Endodermal cell (in vitro differentiated cells): ENCODE results near the gene GRP. TPM values are rescaled to one million over a fixed set of nuclear protein-coding genes. Genes with fewer than 3 reads are reported as not detected.
A peak's percentile ranks its signal among the peaks of the same experiment; 100 is the strongest.

ENCODE experiments used
- DNase-seq: peaks from one replicate; pipeline ENCODE4 v3.0.0-alpha.2; 2017
- H3K27ac ChIP-seq: 2 replicates; pipeline ENCODE4 v1.5.1; 2013; ENCODE audit warnings: mild to moderate bottlenecking, low read depth, low read length, moderate library complexity
- H3K27me3 ChIP-seq: 2 replicates; pipeline ENCODE4 v1.6.1; 2013; ENCODE audit warnings: mild to moderate bottlenecking, low read length, moderate library complexity; ENCODE audit not compliant: insufficient read depth, control insufficient read depth, poor library complexity, severe bottlenecking
- H3K36me3 ChIP-seq: 2 replicates; pipeline ENCODE4 v1.7.0; 2013; ENCODE audit warnings: mild to moderate bottlenecking, low read length, moderate library complexity; ENCODE audit not compliant: control insufficient read depth, insufficient read depth
- H3K4me1 ChIP-seq: one replicate; pipeline ENCODE4 v1.7.0; 2013; ENCODE audit warnings: low read length; ENCODE audit not compliant: control insufficient read depth, insufficient read depth
- H3K4me3 ChIP-seq: 2 replicates; pipeline ENCODE4 v1.5.1; 2013; ENCODE audit warnings: mild to moderate bottlenecking, low read length, moderate library complexity
- H3K9ac ChIP-seq: 2 replicates; pipeline ENCODE4 v1.6.1; 2013; ENCODE audit warnings: mild to moderate bottlenecking, low read length, moderate library complexity; ENCODE audit not compliant: poor library complexity, severe bottlenecking; ENCODE audit errors: extremely low read depth
- H3K9me3 ChIP-seq: 2 replicates; pipeline ENCODE4 v1.6.1; 2013; ENCODE audit warnings: mild to moderate bottlenecking, low read length, moderate library complexity; ENCODE audit not compliant: control insufficient read depth
- H3K27ac Mint-ChIP-seq: 2 replicates; pipeline ENCODE4 v1.8.0; 2020; ENCODE audit warnings: mixed read lengths
- H3K27me3 Mint-ChIP-seq: 2 replicates; pipeline ENCODE4 v1.8.0; 2021; ENCODE audit warnings: mild to moderate bottlenecking, mixed read lengths; ENCODE audit not compliant: insufficient read depth
- H3K36me3 Mint-ChIP-seq: 2 replicates; pipeline ENCODE4 v1.8.0; 2020; ENCODE audit warnings: low read depth, mixed read lengths
- H3K4me1 Mint-ChIP-seq: 2 replicates; pipeline ENCODE4 v1.8.0; 2020; ENCODE audit warnings: mixed read lengths
- H3K4me3 Mint-ChIP-seq: 2 replicates; pipeline ENCODE4 v1.8.0; 2020; ENCODE audit warnings: mild to moderate bottlenecking, moderate library complexity, mixed read lengths
- H3K9me3 Mint-ChIP-seq: 2 replicates; pipeline ENCODE4 v1.8.0; 2020; ENCODE audit warnings: mild to moderate bottlenecking, mixed read lengths
- WGBS, 2 experiments: methylation state at CpG; one replicate each; pipeline versions ENCODE4 v1.1.5 to v1.1.7; 2013; ENCODE audit warnings: missing lambda C conversion rate in 2 of 2, mixed read lengths in 1 of 2; ENCODE audit not compliant: insufficient coverage in 1 of 2, insufficient read length in 1 of 2; 5-methylcytosine and 5-hydroxymethylcytosine counted together
- total RNA-seq, 2 donors: library from RNA; stranded (reverse); fragmentation: NEBNext Ultra II Directional in 1 of 2; extraction: Animal tissue kit (Norgen Biotek cat#: 25700) in 1 of 2; gene quantifications; 2 replicates in 1 of 2; 3 replicates in 1 of 2; pipeline ENCODE4 v1.2.1, GENCODE V29; 2021
- TF ChIP-seq, protein P1 (sequence below): fragments of 200-600 bp; sonication (generic); conservative IDR thresholded peaks from 2 replicates; pipeline ENCODE4 v1.5.0; 2021; ENCODE audit warnings: antibody characterized with exemption, mild to moderate bottlenecking

The GRP gene
- total RNA-seq, 2 donors from 2014 or later, result 4.4 to 6.5 TPM

DNA sequence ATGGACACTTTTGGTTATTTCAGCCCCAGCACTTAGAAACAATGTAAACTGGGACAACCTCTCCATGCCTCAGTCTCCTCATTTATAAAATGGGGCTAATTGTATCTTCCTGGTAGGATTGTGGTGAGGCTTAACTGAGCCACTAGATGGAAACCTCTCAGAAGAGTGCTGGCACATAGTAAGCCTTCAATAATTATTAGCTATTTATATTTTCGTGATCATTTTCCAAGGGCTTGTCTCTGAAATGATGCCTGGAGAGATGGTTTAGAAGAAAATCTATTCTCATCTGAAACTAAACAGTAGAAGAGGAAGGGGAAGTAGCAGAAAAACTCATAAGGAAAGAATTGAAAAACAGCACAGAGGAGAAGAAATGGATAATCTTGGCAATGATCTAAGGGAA is 46.5 kb downstream of the GRP start:
- Mint-ChIP-seq H3K27ac (no peak overlapping the region), H3K4me1 (peaks cover 18% of the 10 kb centered on the region), H3K36me3 (no peaks in the 10 kb centered on the region), H3K9me3 (peaks cover 6% of the 10 kb centered on the region), H3K4me3 (no peak overlapping the region), H3K27me3 (peaks cover 98% of the 10 kb centered on the region)
- H3K9ac ChIP-seq, result no peak overlapping the region
- H3K27ac ChIP-seq, result no peak overlapping the region
- TF ChIP-seq, protein P1, sequence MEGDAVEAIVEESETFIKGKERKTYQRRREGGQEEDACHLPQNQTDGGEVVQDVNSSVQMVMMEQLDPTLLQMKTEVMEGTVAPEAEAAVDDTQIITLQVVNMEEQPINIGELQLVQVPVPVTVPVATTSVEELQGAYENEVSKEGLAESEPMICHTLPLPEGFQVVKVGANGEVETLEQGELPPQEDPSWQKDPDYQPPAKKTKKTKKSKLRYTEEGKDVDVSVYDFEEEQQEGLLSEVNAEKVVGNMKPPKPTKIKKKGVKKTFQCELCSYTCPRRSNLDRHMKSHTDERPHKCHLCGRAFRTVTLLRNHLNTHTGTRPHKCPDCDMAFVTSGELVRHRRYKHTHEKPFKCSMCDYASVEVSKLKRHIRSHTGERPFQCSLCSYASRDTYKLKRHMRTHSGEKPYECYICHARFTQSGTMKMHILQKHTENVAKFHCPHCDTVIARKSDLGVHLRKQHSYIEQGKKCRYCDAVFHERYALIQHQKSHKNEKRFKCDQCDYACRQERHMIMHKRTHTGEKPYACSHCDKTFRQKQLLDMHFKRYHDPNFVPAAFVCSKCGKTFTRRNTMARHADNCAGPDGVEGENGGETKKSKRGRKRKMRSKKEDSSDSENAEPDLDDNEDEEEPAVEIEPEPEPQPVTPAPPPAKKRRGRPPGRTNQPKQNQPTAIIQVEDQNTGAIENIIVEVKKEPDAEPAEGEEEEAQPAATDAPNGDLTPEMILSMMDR, result peak; percentile 24
- WGBS, 2 experiments, result 56% methylated on average over 1 of the region's 1 CpG; no CpG with 5 or more reads in 1 of the 2 experiments
- no peak overlapping the region for H3K4me3 ChIP-seq
- H3K4me1 ChIP-seq, result no peaks in the 10 kb centered on the region
- no peak for DNase-seq
- peaks cover 14% of the 10 kb centered on the region for H3K9me3 ChIP-seq
- peaks cover 91% of the 10 kb centered on the region for H3K27me3 ChIP-seq
- no peaks in the 10 kb centered on the region for H3K36me3 ChIP-seq

DNA sequence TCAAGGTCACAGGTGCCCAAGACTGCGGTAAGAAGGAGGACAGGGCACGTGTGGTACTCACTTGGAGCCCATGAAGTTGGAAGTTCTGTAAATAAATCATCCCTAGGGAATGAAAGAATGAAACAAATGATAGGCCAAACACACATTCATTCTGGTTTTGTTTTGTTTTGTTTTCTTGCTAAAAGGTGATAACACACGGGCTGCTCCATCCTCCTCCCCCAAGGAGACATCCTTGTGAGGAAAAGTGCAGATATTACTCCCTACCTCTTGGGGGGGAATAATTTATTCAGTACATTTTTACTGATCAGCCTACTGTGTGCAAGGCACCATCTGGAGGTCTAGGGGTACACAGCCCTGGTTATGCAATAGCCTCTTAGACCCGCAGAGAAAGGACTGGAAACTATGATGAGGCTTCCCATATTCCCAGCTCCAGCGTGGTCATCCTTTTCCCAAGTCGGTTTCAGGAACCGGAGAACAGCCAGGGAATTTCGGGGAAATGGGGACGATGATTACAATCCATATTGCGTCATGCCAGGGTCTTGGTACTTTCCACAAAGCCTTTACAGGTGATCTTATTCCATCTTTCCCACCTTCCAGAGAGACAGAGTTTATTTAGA is 47.0 kb downstream of the GRP start:
- H3K27me3 Mint-ChIP-seq, result peaks cover 98% of the 10 kb centered on the region
- no peak overlapping the region for H3K9ac ChIP-seq
- H3K4me3 Mint-ChIP-seq, result peak overlapping the region; percentile 62
- no peak overlapping the region for H3K27ac Mint-ChIP-seq
- TF ChIP-seq, protein P1, result no peak
- H3K4me3 ChIP-seq, result no peak overlapping the region
- H3K27me3 ChIP-seq, result peaks cover 96% of the 10 kb centered on the region
- 12% methylated on average over 8 to 9 of the region's 10 CpGs for WGBS, 2 experiments
- H3K4me1 Mint-ChIP-seq, result peaks cover 18% of the 10 kb centered on the region
- no peak overlapping the region for H3K27ac ChIP-seq
- H3K4me1 ChIP-seq, result no peaks in the 10 kb centered on the region
- no peak for DNase-seq
- no peaks in the 10 kb centered on the region for H3K36me3 ChIP-seq
- H3K36me3 Mint-ChIP-seq, result no peaks in the 10 kb centered on the region
- H3K9me3 Mint-ChIP-seq, result peaks cover 3% of the 10 kb centered on the region
- peaks cover 14% of the 10 kb centered on the region for H3K9me3 ChIP-seq

DNA sequence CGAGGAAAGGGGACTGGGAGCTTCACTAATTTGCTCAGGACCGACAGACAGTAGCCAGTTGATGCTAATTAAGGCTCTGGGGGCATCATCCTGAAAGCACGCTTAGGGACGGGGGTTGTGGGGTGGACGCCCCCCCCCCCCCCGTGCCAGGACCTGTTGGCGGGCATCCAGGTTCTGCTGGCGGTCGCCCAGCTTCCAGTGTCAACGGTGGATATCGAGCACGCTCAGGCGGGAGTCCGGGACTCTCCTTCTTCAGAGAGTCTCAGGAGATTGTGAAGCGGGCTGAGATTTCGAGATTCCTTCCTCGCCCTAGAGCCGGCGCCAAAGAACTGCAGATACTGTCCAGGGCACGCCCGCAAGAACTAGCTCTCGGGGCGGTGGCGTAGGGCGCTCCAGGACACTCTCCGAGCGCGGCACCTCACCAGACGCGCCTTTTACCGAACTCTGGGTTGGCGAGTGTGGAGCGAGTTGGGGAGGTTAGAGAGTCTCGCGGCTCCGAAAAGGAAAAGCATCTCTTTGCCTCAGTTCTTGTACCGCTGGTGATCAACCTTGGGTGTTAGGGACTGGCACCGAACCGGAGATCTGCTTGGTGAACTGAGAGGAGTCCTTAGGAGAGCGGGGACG is 47.7 kb downstream of the GRP start:
- peak overlapping the region; percentile 63 for H3K4me3 ChIP-seq
- H3K9me3 ChIP-seq, result peaks cover 14% of the 10 kb centered on the region
- 2 to 3% methylated on average over 20 to 41 of the region's 41 CpGs for WGBS, 2 experiments
- TF ChIP-seq, protein P1, result no peak
- peaks cover 98% of the 10 kb centered on the region for H3K27me3 Mint-ChIP-seq
- H3K4me1 ChIP-seq, result no peaks in the 10 kb centered on the region
- H3K4me3 Mint-ChIP-seq, result peak overlapping the region; percentile 62
- no peaks in the 10 kb centered on the region for H3K36me3 ChIP-seq
- H3K27ac ChIP-seq, result no peak overlapping the region
- no peak overlapping the region for H3K9ac ChIP-seq
- peaks cover 98% of the 10 kb centered on the region for H3K27me3 ChIP-seq
- no peaks in the 10 kb centered on the region for H3K36me3 Mint-ChIP-seq
- peak; percentile 77 for DNase-seq
- peaks cover 18% of the 10 kb centered on the region for H3K4me1 Mint-ChIP-seq
- no peak overlapping the region for H3K27ac Mint-ChIP-seq
- H3K9me3 Mint-ChIP-seq, result no peaks in the 10 kb centered on the region
